GM19099 (cell line): ENCODE data around the gene SYPL2.

ENCODE experiments used
- POLR2A ChIP-seq: IDR thresholded peaks from 3 replicates; pipeline ENCODE4 v1.6.1; 2011; ENCODE audit warnings: low read depth; ENCODE audit not compliant: insufficient read length; ENCODE audit errors: extremely low read depth

SYPL2 gene

GRCh38 chr1:109466452-109467300 is at the start of gene SYPL2:
TSS of gene SYPL2 (plus strand) at chr1:109466546. CDS start at chr1:109466844, 298 bp downstream.
- TF ChIP-seq POLR2A, result no peak

- no peak for TF ChIP-seq POLR2A
Measured at GRCh38 chr1:109423498-109423897, 42.8 kb upstream of the SYPL2 start.

- no peak for TF ChIP-seq POLR2A
Measured at GRCh38 chr1:109425391-109426280, 40.7 kb upstream of the SYPL2 start.

GRCh38 chr1:109426281-109427170 is 39.8 kb upstream of the SYPL2 start, which contains the start of gene PSMA5:
TSS of gene PSMA5 (minus strand) at chr1:109426448. CDS start at chr1:109426330, 118 bp downstream.
- TF ChIP-seq POLR2A, result peak; percentile 96

- TF ChIP-seq POLR2A, result no peak
Measured at GRCh38 chr1:109427171-109427467, 39.2 kb upstream of the SYPL2 start.

GRCh38 chr1:109432336-109432735 is 34.0 kb upstream of the SYPL2 start:
- no peak for TF ChIP-seq POLR2A

- no peak for TF ChIP-seq POLR2A
Measured at GRCh38 chr1:109433322-109433721, 33.0 kb upstream of the SYPL2 start.

- TF ChIP-seq POLR2A, result no peak
Measured at GRCh38 chr1:109434484-109434883, 31.9 kb upstream of the SYPL2 start.

- no peak for TF ChIP-seq POLR2A
Measured at GRCh38 chr1:109438798-109439297, 27.5 kb upstream of the SYPL2 start.

GRCh38 chr1:109441069-109441468 is 25.3 kb upstream of the SYPL2 start:
- TF ChIP-seq POLR2A, result no peak

- TF ChIP-seq POLR2A, result no peak
Measured at GRCh38 chr1:109443476-109443875, 22.9 kb upstream of the SYPL2 start.

GRCh38 chr1:109444346-109444745 is 22.0 kb upstream of the SYPL2 start:
- TF ChIP-seq POLR2A, result no peak

GRCh38 chr1:109447524-109447923 is 18.8 kb upstream of the SYPL2 start:
- TF ChIP-seq POLR2A, result no peak

- no peak for TF ChIP-seq POLR2A
Measured at GRCh38 chr1:109454497-109455133, 11.7 kb upstream of the SYPL2 start.
